SK-N-MC (cell line): Measurements from ENCODE around the gene BMP2K.

Experiments
- DNase-seq: peaks from one replicate; pipeline ENCODE4 v3.0.0-alpha.2; 2011; ENCODE audit warnings: low read depth, low spot score
- H3K27ac ChIP-seq: fragments of 200-600 bp; sonication (generic); 2 replicates; pipeline ENCODE4 v1.5.1; 2016; ENCODE audit warnings: mixed run types
- H3K36me3 ChIP-seq: fragments of 200-600 bp; sonication (generic); 2 replicates; pipeline ENCODE4 v1.6.1; 2017; ENCODE audit warnings: antibody characterized with exemption, low read length, mixed read lengths; ENCODE audit not compliant: insufficient read depth
- H3K4me3 ChIP-seq: fragments of 200-600 bp; sonication (generic); 2 replicates; pipeline ENCODE4 v1.5.1; 2016
- H3K9ac ChIP-seq: fragments of 200-600 bp; sonication (generic); 2 replicates; pipeline ENCODE4 v1.8.0; 2017; ENCODE audit warnings: mixed run types, mixed read lengths; ENCODE audit not compliant: insufficient read length
- H3K9me3 ChIP-seq: fragments of 200-600 bp; sonication (generic); 2 replicates; pipeline ENCODE4 v1.6.1; 2017; ENCODE audit warnings: low read depth, mild to moderate bottlenecking, antibody characterized with exemption, low read length, moderate library complexity, mixed read lengths
- EZH2 ChIP-seq: fragments of 200-600 bp; sonication (generic); IDR thresholded peaks from one replicate; pipeline ENCODE4 v1.6.1; 2017; ENCODE audit warnings: antibody characterized with exemption
- FOXP2 ChIP-seq: optimal IDR thresholded peaks from 2 replicates; pipeline ENCODE3; 2011; ENCODE audit warnings: mild to moderate bottlenecking, moderate library complexity; ENCODE audit not compliant: insufficient read depth; ENCODE audit errors: extremely low read length, control extremely low read depth
- POLR2AphosphoS5 ChIP-seq: IDR thresholded peaks from 2 replicates; pipeline ENCODE4 v1.6.1; 2012; ENCODE audit warnings: mild to moderate bottlenecking, low read depth, low read length, borderline replicate concordance

BMP2K gene

DNA sequence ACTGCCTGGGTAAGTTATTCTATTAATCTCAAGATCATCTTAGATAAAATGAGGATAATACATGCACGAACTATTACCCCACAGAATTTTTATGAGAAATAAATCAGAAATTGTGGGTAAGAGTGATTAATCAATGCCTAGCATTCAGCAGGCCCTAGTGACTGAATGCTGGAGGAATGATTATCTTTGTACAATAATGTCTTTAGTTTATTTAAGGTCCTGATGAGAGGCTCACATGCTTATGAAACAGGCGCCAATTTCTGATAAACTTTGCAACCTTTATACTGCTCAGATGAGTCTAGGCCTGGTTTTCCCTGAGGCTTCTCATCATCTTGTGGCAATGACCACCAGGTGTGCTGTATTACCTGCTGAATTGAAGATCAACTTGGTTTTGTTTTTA lies 27.8 kb upstream of the BMP2K start:
- Histone ChIP-seq H3K27ac (no peak overlapping the region), H3K36me3 (no peaks in the 10 kb centered on the region), H3K4me3 (no peak overlapping the region), H3K9me3 (no peaks in the 10 kb centered on the region), H3K9ac (no peak overlapping the region)
- DNase-seq: no peak
- TF ChIP-seq FOXP2 (no peak), EZH2 (no peak), POLR2AphosphoS5 (no peak)

DNA sequence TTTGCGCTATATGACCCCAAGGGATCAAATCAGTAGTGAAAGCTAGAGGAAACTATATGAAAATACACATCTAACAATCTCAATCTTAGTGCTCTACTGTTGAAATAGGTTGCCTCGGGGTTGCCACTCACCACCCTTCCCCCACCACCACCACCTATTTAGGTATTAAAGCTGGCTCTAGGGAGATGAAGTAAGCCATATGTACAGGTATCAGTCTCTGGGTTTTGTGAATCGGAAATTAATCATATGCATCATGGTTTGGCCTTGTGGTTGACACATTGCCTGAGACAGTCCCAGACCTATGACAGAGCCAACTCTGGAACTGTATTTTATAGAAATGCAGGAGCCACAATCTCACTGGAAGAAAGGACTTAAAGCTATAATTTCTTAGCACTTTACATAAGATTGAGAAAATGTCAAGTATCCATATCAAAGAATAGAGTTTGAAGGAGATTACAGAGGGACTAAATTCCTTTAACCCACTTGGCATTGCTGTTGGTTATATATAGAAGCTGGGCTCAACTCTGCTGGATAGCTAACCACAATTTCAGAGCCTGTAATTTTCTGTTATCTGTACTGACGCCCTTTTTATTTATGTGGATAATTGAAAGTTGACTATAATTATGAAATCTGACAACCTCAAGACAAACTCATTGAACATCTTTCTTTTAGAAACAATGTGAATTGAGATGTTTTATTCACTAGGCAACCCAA lies 26.7 kb upstream of the BMP2K start:
- DNase-seq: no peak
- Histone ChIP-seq H3K4me3 (no peak overlapping the region), H3K27ac (no peak overlapping the region)

DNA sequence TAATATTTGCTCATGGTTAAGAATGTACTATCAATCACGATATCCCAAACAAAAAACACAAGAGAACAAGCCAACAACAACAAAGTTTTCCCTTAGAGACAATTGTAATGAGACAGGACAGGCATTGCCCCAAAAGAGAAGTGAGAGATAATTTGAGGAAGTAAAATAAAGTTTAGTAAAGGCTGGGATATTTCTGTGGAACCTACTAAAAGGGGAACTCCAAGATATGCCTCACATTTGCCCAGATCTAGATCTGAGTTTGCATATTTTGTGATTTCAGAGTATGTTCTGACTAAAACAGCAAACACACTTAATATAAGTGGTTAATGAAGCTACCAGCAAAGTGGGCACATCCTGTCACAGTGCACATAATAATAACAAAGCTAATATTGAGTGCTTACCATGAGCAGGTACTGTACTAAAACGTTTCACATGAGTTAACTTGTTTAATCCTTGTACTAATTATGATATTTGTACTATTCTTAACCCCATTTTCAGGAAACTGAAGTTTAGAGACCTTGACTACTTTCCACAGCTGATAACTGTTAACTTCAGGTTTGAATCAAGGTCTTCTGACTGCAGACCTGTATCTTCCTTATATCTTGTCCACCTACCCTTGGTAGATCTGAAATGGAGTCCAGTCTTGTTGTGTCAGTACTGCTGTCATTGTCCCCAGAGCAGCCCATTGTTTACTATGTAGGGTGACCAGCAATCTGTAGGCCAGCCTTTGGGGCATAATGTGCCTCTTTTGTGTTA lies 26.0 kb upstream of the BMP2K start:
- TF ChIP-seq EZH2 (no peak), POLR2AphosphoS5 (no peak), FOXP2 (no peak)
- Histone ChIP-seq H3K36me3 (no peaks in the 10 kb centered on the region), H3K27ac (no peak overlapping the region), H3K9me3 (no peaks in the 10 kb centered on the region), H3K4me3 (no peak overlapping the region), H3K9ac (no peak overlapping the region)
- DNase-seq: no peak

More for the DNA sequence above, 26.7 kb upstream of the BMP2K start:
- Histone ChIP-seq H3K9me3 (no peaks in the 10 kb centered on the region), H3K9ac (no peak overlapping the region), H3K36me3 (no peaks in the 10 kb centered on the region)
- no peak for TF ChIP-seq FOXP2
- TF ChIP-seq EZH2: no peak
- no peak for TF ChIP-seq POLR2AphosphoS5

DNA sequence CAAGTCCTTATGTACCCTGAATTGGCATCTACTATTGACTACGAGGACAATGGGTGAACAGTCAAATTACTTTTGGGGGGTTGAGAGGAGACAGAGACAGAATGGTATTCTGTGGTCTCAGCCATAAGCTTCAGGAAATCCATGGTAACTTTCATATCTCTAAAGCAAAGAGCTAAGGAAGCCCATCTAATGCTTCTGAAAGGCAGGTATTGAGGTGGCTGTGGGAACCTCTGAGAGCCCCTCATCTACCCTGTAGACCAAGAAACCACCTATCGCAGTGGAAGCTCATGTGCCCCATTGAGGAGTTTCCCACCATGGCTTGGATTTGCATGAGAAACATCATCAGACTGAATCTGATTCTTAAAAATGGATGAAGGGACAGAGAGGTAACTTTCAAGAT lies 23.1 kb upstream of the BMP2K start:
- H3K9me3 ChIP-seq: no peaks in the 10 kb centered on the region
- no peak overlapping the region for H3K27ac ChIP-seq
- TF ChIP-seq POLR2AphosphoS5 (no peak), FOXP2 (no peak), EZH2 (no peak)
- no peak overlapping the region for H3K9ac ChIP-seq
- no peak for DNase-seq
- H3K4me3 ChIP-seq: no peak overlapping the region
- no peaks in the 10 kb centered on the region for H3K36me3 ChIP-seq

GRCh38 chr4:78754872-78755271 lies 21.3 kb upstream of the BMP2K start:
- Histone ChIP-seq H3K36me3 (no peaks in the 10 kb centered on the region), H3K27ac (no peak overlapping the region), H3K9me3 (no peaks in the 10 kb centered on the region), H3K4me3 (no peak overlapping the region), H3K9ac (no peak overlapping the region)
- TF ChIP-seq POLR2AphosphoS5 (no peak), FOXP2 (no peak), EZH2 (no peak)
- DNase-seq: no peak

DNA sequence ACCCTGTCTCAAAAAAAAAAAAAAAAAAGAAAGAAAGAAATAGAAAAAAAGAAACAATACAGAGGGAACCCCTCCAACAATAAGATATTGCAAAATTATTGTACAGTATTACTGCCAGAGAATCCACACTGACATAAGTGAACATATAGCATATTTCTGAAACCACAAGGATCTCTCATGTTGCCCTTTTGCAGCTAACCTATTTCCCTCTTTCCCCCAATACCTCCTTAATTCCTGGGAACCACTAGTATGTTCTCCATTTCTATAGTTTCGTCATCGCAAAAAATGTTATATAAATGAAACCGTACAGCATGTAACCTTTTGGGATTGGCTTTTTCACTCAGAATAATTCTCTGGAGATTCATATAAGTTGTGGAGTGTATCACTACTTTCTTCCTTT lies 20.0 kb upstream of the BMP2K start:
- no peaks in the 10 kb centered on the region for H3K36me3 ChIP-seq
- no peak for DNase-seq
- H3K9ac ChIP-seq: no peak overlapping the region
- no peak for TF ChIP-seq POLR2AphosphoS5
- no peak for TF ChIP-seq FOXP2
- no peak for TF ChIP-seq EZH2
- H3K9me3 ChIP-seq: no peaks in the 10 kb centered on the region
- no peak overlapping the region for H3K4me3 ChIP-seq
- H3K27ac ChIP-seq: no peak overlapping the region

DNA sequence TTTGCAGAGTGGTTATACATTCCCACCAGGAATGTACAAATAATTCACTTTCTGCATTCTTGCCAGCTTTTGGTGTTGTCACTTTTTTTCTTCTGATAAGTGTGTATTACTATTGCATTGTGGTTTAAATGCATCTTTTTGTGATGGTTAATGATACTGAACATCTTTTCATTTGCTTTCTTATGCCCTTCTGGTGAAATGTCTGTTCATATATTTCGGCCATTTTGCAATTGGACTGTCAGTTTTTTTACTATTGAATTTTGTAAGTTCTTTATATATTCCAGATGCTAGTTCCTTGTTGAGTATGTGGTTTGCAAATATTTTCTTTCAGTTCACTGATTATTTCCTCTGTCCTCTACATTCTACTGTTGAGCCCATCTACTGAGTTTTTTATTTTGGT lies 19.4 kb upstream of the BMP2K start:
- Histone ChIP-seq H3K4me3 (no peak overlapping the region), H3K27ac (no peak overlapping the region), H3K9ac (no peak overlapping the region), H3K9me3 (no peaks in the 10 kb centered on the region), H3K36me3 (no peaks in the 10 kb centered on the region)
- DNase-seq: no peak
- TF ChIP-seq POLR2AphosphoS5: no peak
- TF ChIP-seq FOXP2: no peak
- no peak for TF ChIP-seq EZH2

- no peaks in the 10 kb centered on the region for H3K9me3 ChIP-seq
- no peak overlapping the region for H3K9ac ChIP-seq
- H3K36me3 ChIP-seq: no peaks in the 10 kb centered on the region
- no peak overlapping the region for H3K27ac ChIP-seq
- no peak for DNase-seq
- no peak overlapping the region for H3K4me3 ChIP-seq
- TF ChIP-seq FOXP2 (no peak), EZH2 (no peak), POLR2AphosphoS5 (no peak)
These were observed 18.6 kb upstream of the BMP2K start for GRCh38 chr4:78757574-78757973.

DNA sequence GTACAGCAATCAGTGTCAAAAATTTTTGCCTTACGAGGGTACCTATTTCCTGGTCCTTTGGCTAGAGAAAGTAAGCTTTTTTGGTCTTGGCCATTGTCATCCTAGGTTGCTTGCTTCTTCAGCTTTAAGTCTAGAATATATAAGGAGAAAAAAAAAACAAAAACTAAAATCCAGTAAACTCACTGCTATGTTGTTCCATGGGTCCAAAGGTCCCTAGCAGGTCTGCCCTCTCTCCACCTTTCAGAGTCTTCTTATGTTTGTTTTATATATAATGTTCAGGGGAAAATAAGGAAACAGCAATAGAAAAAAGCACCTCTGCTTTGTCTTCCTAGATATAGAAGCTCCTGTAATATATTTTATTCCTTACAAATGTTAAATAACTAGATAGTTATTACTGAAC lies 18.1 kb upstream of the BMP2K start:
- Histone ChIP-seq H3K27ac (no peak overlapping the region), H3K9me3 (no peaks in the 10 kb centered on the region), H3K36me3 (no peaks in the 10 kb centered on the region), H3K9ac (no peak overlapping the region), H3K4me3 (no peak overlapping the region)
- DNase-seq: no peak
- TF ChIP-seq EZH2 (no peak), FOXP2 (no peak), POLR2AphosphoS5 (no peak)
